Retina (tissue), 1 donor: ENCODE measurements around the gene WT1.
A peak's percentile ranks its signal among the peaks of the same experiment; 100 is the strongest.

ENCODE experiments used
- DNase-seq: peaks from one replicate; pipeline ENCODE4 v3.0.0-alpha.2; 2016

The WT1 gene

DNA sequence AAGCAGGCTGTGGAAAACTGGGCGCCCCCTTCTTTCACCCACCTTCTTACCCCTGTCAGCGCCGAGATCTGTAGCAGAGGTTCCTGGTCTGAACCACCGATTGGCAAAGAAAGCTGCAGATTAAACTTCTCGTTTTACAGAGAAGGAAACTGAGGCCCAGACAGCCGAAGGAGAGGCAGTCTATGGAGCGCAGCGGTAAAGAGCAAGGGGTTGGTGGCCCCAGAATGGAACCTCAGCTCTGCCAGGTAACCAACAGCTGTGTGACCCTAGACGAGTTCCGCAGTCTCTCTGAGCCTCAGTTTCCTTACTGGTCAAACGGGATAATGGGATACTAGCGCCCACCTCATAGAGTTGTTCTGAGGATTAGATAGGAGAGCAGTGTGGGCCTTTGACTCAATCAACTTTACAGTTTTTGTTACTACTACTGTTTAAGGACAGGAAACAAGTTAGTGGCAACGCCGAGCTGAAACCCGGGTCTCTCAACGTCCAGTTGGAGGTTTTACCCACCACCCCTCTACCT lies 3.1 kb upstream of the WT1 start:
- DNase-seq, result no peak

DNA sequence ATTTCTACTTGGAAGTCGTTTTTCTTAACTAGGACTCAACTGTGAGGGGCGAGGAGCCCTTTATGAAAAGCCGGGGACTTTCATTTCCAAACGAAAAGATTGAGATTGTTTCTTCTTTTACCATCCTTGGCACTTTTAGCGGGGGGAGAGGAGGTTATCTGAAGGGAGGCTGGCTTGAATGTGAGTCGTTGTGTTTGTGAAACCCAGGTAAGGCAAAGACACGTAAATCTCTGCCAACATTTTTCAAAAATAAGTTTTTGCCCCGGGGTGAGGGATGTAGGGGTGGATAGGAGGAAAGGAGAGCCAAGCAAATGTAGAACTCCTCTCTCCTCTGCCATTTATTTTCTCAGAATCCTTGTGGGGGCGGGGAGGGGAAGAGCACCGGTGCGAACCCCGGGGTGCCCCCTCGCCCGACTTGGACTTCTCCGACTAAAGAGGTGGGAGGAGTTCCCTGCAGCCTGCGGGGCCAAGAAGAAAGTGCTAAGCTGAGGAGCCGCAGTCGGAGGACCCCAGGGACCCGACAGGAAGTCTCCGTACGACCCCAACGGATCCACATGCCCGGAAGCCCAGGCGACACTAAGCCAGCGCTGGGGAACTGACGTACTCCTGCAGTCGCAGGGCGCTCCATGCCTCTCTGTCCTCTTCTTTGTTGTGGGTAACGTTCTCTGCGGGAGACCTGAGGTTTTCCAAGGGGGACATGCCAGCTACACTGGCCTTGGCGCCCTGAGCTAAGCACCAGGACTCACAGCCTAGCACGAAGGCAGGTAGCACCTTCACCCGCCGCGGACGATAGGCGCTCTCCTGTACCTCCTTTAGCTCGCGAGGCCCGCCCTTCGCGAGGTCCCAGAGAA lies 2.4 kb upstream of the WT1 start:
- DNase-seq, result peak; percentile 77

DNA sequence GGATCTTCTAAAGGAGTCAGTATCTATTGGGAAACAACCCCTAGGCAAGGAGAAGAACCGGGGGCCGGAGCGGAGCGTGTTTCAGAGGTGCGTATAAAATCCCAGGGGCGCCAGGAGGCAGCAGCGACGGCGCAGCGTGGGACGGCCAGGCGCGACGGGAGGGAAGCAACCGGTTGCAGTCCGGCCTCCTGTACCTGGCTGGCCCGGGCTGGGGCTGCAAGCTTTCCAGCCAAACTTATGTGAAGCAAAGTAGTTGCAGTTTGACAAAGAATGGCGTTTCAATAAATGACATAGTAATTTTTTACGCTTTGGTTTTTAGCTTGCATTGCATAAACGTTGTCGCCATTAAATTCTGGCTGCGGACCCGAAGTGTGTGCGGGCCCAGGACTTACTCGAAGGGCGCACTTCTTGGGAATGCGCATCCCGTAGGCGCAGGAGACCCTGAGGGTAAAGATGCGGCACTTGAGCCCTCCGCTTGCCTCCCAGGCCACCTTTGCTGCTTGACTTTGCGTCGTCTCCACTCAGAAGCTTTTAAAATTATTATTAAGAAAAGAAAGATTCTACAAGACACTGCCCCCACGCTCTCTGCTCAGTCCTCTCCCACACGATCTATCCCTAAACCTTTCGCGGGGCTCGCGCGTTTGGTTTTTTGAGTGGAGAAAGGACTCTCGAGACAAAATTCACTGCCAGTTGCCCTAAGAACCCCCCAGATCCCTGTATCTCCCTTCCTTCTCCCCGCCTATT lies 1.6 kb upstream of the WT1 start:
- no peak for DNase-seq

DNA sequence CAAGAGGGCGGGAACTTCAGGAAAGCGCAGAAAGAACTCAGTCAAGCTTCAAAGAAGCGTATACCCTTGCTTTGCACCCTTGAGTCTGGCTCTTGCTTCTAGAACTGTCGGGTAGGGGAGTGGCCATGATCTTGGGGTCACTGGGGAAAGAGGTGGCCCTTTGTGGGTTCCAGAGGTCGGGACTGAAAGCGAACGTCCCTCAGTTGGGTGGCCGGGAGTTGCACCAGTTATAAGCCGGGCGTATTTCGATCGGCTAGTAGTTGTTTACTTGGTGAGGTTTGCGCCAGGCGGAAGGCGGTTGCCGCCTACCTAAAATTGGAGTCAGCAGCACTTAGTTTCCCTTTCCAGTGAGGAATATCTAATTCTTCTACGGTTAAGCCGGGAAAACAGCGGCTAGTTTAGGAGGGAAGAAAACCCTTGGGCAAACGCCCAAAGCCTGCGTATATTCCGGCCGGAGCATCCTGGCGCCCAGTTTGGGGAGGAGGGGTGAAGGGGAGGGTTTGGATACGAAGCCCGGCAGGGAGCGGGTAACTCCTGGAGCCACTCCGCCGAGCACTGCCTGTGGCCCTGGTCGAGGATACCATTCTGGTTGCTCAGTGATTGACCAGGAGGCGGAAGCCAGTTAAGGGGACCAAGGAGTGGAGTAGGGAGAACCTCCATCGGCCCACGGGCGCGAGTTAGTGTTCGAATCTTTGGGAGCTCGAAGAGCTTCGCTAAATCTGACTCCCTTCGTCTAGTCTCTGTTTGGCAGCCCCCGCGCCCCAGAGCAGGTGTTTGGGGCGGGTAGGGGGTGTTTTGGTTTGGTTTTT lies 807 bp upstream of the WT1 start:
- peak; percentile 62 for DNase-seq

DNA sequence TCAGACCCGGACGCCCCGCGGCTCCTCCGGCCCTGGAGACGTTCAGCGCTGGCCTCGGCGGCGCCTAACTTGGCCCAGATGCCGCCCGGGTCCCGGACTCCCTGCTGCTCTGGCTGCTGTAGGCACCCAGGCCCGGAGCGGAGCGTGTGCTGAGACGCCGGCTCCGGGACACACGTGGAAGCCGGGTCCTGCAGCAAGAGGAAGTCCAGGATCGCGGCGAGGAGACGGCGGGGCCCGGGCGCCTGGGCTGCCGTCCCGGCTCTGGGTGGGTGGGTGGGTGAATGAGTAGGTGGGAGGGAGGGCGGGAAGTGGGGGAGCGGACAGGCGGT lies 223 bp downstream of the WT1 start:
- DNase-seq, result peak; percentile 45

DNA sequence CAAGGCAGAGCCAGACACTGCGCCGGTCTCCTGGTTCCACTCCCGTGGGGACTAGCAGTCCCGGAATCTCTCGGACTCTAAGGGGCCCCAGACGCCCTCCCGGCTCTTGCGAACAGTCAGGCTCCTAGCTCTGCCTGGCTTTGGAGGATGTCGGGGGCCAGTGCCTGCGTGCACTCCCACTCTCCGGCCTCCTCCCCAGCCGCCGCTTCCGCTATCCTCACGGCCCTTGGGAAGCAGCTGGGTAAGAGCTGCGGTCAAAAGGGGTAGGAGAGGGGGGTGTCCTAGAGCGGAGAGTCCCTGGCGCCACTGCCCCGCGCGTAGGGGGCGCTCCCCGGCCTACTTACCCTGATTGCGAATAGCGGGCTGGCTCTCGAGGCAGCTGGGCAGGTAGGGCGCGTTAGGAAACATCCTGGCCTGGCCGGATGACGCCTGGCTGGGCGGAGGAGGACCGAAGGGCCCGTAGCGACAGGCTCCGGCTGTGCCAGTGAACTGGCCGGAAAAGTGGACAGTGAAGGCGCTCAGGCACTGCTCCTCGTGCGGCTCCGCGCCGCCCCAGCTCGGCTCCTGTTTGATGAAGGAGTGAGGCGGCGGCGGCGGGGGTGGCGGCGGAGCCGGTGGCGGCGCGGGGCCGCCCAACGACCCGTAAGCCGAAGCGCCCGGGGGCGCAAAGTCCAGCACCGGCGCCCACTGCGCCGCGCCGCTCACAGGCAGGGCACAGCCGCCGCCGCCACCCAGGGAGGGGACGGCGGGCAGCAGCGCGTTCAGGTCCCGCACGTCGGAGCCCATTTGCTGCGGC lies 785 bp downstream of the WT1 start:
- DNase-seq, result no peak

DNA sequence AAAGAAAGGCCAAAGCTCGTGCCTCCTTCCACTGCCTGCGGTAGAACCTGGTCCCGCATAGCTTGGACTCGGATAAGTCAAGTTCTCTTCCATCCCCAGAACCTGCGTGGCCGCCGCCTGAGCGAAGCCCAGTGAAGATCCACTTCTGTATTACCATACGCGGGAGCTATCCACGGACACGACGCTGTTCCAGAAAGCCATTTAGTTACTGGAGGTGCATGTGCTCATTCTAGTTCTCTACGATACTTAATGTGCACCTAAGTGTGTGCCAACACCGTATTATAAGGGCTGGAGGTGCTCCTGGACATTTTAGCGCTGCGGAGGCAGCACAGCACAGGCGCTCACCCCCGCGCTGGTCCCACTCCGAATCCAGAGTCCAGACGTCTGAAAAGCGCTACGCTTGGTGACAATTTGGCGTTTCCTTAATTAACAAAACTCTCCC lies 1.4 kb downstream of the WT1 start:
- DNase-seq, result peak; percentile 62

DNA sequence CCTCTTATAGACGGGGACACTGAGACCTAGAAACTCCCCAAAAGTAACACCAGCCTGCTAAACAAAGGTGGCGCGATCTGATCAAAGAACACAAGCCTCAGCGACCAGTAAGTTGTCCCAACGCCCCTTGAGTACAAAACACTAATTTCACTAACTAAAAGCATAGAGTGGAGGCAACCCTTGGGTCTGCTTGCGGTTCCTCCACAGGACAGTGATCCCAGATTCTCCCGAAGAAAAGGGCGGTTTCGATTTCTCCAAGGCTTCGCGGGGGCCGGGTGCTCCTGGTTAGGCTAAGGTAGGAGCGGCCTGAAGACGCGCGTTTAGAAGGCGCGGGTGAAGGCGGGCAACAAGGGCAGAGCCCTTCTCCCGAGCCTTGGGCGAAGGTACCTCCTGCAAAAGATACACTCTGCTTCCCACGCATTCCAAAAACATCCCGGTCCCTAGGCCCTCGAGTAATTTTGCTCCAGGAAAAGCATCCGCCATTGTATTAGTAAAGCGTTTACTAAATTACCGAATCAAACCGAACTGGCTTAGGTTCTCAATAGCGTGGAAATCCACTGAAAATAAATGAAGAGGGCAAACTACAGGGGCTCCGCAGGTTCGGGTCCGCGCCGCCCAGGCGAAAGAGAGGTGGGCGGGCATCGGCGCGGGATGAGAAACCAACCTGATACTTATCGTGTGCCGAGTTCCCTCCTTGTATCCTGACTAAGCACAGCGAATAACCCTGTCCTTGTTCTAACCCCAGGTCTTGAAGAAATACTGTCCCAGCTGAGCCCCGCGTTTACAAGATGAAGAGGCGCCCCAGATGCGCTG lies 2.0 kb downstream of the WT1 start:
- peak; percentile 63 for DNase-seq

DNA sequence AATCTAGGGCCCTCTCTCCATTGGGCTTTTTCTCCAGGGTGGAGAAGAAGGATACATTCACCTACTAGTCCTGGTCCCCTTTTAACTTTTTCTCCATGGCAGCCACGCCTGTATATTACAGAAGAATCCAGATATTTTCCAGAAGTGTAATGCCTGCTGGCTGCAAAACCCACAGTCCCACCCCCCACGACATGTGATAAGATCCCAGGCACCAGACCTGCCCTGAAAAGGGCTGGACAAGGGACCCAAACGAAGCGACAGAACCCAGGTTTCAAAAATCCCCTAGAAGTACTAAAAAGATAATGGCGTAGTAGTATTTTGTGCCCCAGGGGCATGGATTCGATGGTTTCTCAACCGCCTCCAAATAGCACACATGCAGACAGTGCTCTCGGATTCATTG lies 2.8 kb downstream of the WT1 start:
- peak; percentile 28 for DNase-seq

DNA sequence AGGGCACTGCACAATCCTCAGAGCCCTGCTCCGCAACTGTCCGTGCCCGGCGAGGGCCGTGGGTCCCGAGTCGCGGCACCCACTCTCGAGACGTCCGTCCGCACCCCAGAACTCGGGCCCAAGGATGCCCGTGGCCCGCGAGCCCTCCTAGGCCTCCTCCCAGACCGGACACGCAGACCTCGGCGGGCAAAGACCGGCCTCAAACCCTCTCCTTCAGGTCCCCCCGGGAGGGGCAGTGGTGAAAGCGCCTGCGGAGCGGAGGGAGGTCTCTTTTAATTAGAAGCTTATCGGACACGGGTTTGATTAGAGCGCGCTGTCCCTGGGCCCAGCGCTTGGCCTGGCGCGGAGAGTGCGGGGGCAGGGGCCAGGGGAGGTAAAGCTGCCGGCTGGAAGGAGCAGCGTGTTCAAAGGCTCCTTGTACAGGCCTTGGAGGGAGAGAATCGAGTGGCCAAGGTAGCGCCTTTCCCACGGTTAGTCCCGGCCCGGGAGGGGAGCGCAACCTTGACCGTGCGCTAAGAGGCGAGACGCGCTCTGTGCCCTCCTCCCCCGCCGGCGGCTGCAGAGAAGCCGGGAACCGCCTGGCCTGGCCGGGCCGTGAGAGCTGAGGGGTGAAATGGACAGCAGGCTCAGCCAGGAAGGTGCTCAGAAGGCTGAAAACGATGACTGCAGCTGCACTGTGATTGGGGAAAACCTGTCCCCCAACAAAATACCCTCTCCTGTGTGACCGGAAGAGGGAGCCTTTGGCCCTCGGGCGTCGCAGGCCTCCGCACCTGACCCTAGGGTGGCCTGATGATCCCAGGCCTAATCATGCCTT lies 4.6 kb downstream of the WT1 start:
- peak; percentile 72 for DNase-seq

DNA sequence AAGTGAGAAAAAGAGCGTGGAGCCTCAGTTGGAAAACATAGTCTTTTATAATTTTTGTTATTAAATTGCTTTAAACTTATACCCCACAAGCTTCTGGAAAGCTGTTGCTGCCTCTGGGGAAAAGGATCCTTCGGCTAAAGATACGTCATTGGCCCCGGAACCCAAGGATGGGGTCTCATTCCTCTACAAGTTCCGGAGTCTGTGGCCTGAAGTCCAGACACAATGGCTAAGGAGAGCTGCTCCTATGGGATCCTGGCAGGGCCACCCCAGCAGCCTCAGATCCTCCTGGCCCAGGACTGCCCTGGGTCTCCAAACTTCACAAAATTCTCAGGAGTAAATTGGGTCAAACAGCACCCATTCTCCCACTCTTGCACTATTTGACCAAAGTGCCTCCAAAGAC lies 5.9 kb downstream of the WT1 start:
- no peak for DNase-seq

DNA sequence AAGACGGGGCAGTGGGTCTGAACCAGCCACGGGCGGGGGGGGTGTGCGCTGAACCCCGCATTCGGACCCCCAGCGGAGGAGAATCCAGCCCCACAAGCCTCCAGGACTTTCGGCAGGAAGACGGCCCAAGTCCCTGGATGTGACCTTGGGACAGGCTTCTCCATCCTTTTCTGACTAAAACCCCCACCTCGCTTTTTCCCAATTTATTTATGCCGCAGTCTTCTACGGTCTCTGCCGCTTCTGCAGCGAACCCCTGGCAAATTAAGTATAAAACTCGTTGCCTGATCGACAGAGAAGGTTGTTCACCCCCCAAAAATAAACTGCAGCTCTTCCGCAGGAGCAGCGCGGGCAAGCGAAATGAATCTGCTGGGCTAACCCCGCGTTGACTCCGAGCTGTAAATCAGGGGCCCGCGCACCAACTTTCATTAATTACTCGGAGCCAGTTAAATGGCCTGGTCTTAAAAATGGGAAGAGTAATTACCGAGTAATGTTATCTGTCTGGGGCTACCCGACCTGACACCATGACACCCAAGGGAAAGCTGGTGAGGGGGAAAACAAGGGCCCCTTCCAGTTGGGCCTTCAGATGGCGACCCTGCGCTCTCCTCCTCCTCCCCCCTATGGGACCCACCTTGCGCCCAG lies 6.6 kb downstream of the WT1 start:
- peak; percentile 53 for DNase-seq

DNA sequence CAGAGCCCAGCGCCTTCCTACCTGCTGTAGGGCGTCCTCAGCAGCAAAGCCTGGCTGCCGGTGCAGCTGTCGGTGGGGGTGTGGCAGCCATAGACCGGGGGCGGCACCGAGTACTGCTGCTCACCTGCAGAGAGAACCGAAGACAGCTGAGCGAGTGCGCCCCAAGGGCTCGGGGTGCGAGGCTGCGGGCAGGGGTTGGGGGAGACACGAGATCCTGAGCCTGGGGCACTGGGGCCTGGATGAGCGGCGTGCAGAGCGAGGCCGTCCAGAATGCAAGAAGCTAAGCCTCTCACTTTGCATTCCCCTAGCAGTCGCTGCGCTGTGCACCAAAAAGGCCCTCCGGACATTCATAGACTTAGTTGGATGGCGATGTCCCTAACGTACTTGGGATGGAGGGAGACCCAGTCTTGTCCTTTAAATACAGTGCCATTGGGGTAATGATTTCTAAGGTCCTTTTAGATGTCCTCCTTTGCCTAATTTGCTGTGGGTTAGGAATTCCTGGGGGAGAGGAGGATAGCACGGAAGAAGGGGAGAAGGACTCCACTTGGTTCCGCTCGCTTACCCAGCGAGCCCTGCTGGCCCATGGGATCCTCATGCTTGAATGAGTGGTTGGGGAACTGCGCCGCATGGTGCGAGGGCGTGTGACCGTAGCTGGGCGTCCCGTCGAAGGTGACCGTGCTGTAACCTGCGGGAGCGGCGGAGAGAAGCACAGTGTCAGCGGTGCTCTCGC lies 7.2 kb downstream of the WT1 start:
- DNase-seq, result peak; percentile 62

DNA sequence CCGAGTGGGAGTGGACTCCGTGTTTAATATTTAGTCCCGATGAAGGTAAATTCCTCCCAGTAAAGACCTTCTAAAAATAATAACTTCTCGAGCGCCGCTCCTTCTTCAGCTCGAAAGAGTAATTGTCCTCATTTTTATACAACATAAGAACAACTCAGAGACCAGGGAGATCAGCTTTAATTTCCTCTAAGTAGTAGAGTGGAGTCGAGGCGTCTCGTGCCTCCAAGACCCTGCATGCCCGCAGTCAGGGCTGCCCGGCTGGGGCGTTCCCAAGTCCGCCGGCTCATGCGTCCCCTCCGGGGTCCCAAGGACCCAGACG lies 7.8 kb downstream of the WT1 start:
- no peak for DNase-seq

DNA sequence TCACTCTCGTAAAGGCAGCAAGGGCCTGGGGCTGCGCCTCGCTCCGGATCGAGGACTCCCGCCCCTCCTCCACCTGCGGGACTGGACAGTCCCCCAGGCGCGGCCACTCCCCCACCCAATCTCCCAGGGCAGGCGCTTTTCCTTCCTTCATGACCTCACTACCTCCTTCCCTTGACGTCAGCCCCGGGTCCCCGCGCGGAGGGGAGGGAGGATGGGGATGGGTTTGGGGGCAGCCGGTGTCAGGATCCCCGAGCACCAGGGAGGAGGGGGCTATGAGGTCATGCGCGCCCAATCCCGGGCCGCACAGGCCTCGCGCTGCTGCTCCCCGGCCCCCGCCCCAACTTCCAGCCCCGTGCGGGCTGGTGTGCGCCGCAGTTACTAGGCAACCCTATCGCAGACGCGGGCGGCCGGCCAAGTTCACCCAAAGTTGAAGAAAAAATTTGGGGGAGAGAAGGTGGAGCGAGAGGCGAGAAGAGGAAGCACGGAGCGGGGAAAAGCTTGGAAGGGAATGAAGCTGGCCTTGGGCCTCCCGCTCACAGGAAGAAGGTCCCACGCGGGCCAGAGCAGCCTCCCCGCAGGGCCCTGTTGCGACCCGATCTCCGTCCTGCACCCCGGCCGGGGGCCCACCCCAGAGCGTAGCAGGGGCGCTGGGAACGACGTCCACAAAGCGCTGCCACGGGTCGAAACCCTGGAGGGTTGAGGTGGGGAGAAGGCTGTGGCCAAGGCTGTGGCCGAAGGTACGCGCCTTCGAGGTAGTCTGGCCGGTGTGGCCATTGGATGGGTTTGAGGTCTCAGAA lies 8.3 kb downstream of the WT1 start:
- peak; percentile 63 for DNase-seq

DNA sequence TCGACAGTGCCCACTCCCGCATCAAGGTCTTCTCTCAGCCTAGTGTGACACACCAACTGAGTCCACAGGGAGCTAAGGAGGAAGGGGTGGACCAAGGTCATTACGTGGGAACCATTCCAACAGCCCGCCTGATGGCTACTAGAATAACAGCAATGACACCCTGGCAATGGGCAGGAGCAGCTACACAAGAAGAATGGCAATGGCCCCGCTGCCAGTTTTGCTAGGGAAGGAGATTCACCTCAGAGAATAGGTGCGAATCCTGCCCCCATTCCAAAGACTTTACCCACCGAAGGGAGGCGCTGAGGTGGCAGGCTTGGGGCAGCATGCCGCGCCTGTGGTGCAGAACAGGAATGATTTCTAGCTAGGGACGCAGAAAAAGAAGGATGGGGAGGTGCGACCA lies 9.1 kb downstream of the WT1 start:
- DNase-seq, result peak; percentile 52

DNA sequence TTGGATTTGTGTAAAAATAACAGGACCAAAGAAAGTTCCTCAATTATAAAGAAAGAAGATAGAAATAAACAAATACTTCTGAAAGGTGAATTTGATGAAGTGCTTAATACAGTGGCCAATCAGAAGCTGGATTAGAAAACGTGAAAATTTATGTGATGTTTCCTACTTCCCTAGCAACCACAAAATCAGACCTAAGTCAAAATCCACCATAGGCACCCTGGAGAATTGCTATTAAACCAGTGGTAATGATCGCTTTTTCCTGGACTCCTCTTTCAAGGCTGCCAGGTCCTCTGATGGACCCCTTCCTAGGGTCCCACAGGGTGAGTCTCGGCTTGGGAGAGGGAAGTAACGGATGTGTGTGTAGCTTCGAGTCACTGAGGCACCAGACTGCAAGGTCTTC lies 9.6 kb downstream of the WT1 start:
- peak; percentile 30 for DNase-seq

DNA sequence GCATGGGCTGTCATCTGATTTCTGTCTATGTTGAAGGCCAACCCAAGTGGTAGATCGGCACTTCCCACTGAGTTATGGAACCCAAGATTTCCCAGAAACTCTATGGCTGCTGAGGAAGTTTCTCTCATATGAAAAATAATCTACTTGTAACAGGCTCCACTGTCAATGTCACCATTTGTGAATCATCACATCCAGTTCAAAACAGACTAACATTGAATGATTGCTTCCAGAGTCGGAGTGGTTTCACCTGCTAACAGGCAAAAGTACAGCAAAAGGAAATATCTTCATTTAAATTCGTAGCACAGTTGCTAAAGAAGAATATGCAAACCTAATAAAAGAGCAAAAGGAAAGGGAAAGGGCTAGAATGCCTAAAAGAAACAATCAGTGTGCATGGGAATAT lies 12.8 kb downstream of the WT1 start:
- DNase-seq, result no peak

DNA sequence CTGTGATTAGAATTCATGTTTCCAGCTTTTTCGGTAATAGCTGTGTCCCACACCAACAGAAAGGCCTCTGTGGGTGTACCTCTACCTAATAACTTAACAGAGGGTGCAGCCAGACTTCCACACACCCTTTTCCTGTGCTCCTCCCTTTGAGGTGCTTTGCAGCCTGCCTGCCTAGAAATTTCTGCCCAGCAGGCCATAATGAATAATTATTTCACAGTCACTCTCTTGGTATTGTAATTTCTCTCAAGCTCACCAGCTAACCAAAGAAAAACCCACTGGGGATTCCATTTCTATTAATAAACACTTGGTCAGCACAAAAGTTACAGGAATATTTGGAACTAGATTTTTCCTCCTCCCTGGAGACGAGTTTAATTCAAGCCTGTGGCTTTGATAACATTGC lies 13.3 kb downstream of the WT1 start:
- no peak for DNase-seq
